Memory B cell (primary cell): ENCODE results near the gene SLC38A3.
A peak's percentile ranks its signal among the peaks of the same experiment; 100 is the strongest.

ENCODE experiments used
- ATAC-seq: fragments of 150-1000 bp; cut with Tn5 transposase; 2 replicates; pipeline ENCODE4 v1.10.0; 2021; ENCODE audit warnings: low read depth, mild to moderate bottlenecking, moderate library complexity
- DNase-seq, 2 donors: peaks; one replicate each; pipeline ENCODE4 v3.0.0; 2022; ENCODE audit warnings: low spot score in 2 of 2
- H3K27ac Mint-ChIP-seq: one replicate; pipeline ENCODE4 v1.8.0; 2022; ENCODE audit warnings: mild to moderate bottlenecking, moderate library complexity, mixed read lengths
- H3K27me3 Mint-ChIP-seq: one replicate; pipeline ENCODE4 v1.8.0; 2022; ENCODE audit warnings: mixed read lengths
- H3K36me3 Mint-ChIP-seq: one replicate; pipeline ENCODE4 v1.8.0; 2022; ENCODE audit warnings: mild to moderate bottlenecking, mixed read lengths
- H3K4me1 Mint-ChIP-seq: one replicate; pipeline ENCODE4 v1.8.0; 2022; ENCODE audit warnings: mixed read lengths
- H3K4me3 Mint-ChIP-seq: one replicate; pipeline ENCODE4 v1.8.0; 2022; ENCODE audit warnings: mild to moderate bottlenecking, moderate library complexity, mixed read lengths
- H3K9me3 Mint-ChIP-seq: one replicate; pipeline ENCODE4 v1.8.0; 2022; ENCODE audit warnings: mixed read lengths

Gene SLC38A3

DNA sequence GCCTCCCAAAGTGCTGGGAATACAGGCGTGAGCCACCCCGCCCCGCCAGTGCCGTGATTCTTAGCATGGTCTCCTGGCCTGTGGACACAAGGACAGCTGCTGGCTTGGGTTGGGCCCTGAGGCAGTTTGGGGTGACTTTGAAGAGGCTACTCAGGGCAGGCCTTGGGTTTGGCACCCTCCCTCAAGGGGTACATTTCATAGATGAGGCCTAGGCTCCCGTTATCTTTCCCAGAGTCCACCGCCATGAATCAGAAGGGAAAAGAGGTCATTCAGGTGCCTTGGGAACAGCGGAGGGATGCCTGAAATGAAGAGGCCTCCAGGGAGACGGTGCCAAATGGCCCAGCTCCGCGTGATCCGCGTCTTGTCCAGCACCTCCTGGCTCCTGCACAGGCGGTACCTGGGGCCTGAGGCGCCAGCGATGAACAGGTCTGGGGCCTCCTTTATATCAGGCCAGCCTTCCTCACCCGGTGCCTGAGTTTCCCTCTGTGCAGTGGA lies 40.2 kb downstream of the SLC38A3 start:
- DNase-seq (no peak), ATAC-seq (no peak)
- peak overlapping the region; percentile 61 for H3K27ac Mint-ChIP-seq
- peaks cover 54% of the 10 kb centered on the region for H3K4me1 Mint-ChIP-seq
- H3K36me3 Mint-ChIP-seq = peaks cover 5% of the 10 kb centered on the region
- H3K9me3 Mint-ChIP-seq = no peaks in the 10 kb centered on the region
- H3K27me3 Mint-ChIP-seq = no peaks in the 10 kb centered on the region
- H3K4me3 Mint-ChIP-seq = peak overlapping the region; percentile 64

DNA sequence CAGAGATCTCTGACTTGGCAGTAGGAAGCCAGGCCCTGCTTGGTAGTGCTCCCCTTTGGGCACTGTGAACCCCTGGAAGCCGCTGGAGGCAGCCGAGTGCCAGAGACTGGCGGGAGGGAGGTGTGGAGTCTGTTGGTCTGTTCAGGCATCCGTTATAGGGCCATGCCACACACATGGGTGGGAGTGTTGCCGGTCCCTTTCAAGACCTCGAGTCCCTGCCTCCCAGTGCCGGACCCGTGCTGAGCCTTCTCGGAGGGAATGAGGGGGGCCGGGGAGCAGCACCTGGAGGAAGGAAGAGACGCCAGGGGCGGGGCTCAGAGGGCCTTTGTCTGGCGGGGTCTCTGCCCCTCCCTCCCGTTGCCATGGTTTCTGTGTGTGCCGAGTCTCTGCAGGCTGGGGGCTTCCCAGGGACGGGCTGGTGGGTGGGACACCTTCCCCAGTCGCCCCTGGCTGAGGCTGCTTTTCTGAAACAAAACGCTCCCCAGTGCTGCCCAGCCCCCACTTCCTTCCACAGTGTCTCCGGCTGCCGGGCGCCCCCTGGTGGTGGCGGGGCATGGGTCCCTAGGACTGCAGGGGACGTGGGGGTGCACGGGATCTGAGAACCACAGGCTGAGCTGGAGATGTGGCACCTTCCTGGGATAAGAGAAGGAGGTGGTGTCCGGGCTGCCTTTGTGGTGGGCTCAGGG lies 40.9 kb downstream of the SLC38A3 start:
- DNase-seq (peak; percentile 93 to 99), ATAC-seq (peak; percentile 70)
- H3K4me3 Mint-ChIP-seq = peak overlapping the region; percentile 64

DNA sequence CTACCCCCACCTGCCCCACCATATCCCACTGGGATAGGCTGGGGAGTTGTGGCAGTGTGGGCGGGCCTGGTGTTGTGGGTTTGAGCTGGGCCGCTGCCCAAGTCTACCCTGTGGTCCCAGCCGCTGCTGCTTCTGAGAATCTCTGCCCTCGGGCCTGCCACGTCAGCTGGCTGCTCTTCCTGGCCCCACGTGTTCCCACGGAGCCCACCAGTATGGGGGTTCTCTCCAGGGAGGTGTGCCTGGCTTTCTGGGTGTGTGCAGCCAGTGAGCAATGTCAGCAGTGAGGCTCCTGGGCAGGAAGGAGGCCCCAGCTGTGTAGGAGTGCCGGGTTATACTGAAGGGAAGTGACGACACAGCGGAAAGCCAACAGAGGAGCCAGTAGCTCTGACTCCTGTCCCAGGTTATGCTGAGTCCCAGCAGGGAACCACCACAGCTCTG lies 41.5 kb downstream of the SLC38A3 start:
- H3K27me3 Mint-ChIP-seq = no peaks in the 10 kb centered on the region
- no peaks in the 10 kb centered on the region for H3K9me3 Mint-ChIP-seq
- H3K4me3 Mint-ChIP-seq = peak overlapping the region; percentile 52
- H3K4me1 Mint-ChIP-seq = peaks cover 55% of the 10 kb centered on the region
- H3K36me3 Mint-ChIP-seq = peaks cover 4% of the 10 kb centered on the region
- DNase-seq (peak in 1 of 2 donors; percentile 30), ATAC-seq (peak; percentile 45)
- peak overlapping the region; percentile 61 for H3K27ac Mint-ChIP-seq

More for the DNA sequence above, 40.9 kb downstream of the SLC38A3 start:
- H3K36me3 Mint-ChIP-seq = peaks cover 6% of the 10 kb centered on the region
- peak overlapping the region; percentile 61 for H3K27ac Mint-ChIP-seq
- no peaks in the 10 kb centered on the region for H3K27me3 Mint-ChIP-seq
- peaks cover 54% of the 10 kb centered on the region for H3K4me1 Mint-ChIP-seq
- H3K9me3 Mint-ChIP-seq = no peaks in the 10 kb centered on the region

DNA sequence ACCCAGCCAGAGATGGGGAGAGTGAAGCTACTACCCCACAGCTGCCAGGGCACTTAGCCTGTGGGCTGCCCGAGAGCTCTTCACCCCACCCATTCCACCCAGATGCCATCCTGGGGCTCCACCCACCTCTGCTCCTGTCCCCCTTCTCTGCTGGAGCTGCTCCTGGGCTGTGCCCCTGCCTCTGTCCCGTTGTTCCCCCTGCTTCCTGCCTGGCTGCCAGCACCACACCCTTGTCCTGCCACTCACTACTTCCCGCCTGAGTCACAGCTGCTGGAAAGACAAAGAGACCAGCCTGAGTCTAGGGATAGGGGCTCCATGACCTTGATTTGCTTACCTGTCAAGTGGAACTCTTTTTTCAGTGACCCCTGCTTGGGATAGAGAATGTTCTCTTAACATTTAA lies 43.3 kb downstream of the SLC38A3 start:
- Mint-ChIP-seq H3K4me3 (no peak overlapping the region), H3K36me3 (peaks cover 4% of the 10 kb centered on the region), H3K4me1 (peaks cover 45% of the 10 kb centered on the region), H3K27ac (no peak overlapping the region), H3K9me3 (no peaks in the 10 kb centered on the region), H3K27me3 (no peaks in the 10 kb centered on the region)
- ATAC-seq (no peak), DNase-seq (no peak)

DNA sequence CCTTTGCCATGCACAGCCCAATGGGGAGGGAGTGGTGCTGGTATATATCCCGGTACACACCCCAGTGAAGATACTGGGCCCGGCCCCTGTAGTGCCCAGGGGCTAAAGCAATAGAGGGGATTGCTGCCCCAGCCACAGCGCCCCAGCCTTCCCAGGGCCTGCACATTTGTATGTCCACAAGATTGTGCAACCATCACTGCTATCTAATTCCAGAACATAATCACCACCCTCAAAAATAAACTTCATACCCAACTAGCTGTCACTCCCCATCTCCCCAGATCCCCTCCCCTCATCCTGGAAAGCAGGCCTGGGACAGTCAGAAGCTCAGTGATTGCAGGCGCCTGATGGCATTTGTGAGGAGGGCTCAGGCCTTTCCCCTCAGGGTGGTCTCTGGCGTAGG lies 44.4 kb downstream of the SLC38A3 start:
- H3K4me1 Mint-ChIP-seq = peaks cover 43% of the 10 kb centered on the region

DNA sequence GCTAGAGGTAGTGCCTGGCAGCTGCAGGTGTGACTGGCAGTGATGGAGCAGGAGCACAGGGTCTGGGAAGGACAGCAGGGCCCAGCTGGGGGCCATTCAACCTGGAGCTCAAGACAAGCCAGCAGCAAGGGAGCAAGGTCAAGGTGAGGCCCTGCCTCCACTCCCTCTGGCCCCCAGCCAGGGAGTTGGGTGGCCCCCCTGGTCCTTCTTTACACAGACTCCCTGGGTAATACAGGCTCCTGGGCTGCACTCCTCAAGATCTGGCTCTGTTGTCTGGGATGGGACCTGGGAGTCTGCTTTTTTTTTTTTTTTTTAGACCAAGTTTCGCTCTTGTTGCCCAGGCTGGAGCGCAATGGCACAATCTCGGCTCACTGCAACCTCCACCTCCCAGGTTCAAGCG lies 45.4 kb downstream of the SLC38A3 start:
- no peak for ATAC-seq
- Mint-ChIP-seq H3K27me3 (no peaks in the 10 kb centered on the region), H3K9me3 (no peaks in the 10 kb centered on the region), H3K4me1 (peaks cover 37% of the 10 kb centered on the region), H3K27ac (no peak overlapping the region), H3K36me3 (peaks cover 7% of the 10 kb centered on the region), H3K4me3 (no peak overlapping the region)
- DNase-seq = no peak

More for the DNA sequence above, 44.4 kb downstream of the SLC38A3 start:
- no peak overlapping the region for H3K4me3 Mint-ChIP-seq
- no peak for DNase-seq
- no peak overlapping the region for H3K27ac Mint-ChIP-seq
- no peaks in the 10 kb centered on the region for H3K27me3 Mint-ChIP-seq
- H3K36me3 Mint-ChIP-seq = peaks cover 7% of the 10 kb centered on the region
- H3K9me3 Mint-ChIP-seq = no peaks in the 10 kb centered on the region
- no peak for ATAC-seq

DNA sequence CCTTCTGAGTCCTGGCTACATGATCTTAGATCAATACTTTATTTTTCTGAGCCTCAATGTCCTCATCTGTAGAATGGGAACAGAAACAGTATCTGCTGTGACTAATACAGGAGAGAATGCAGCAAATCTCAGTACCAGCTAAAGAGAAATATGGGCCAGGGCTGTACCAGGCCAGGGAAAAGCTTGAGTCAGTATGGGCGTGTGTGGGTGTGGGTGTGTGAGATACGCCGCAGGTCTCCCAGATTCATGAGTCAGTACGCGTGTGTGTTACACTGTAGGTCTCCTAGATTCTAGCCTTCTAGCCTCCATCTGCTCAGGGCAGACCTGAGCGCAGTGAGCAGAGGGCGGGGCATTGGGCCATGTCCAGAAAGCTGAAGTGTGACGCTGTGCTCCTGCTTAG lies 46.1 kb downstream of the SLC38A3 start:
- Mint-ChIP-seq H3K27me3 (no peaks in the 10 kb centered on the region), H3K36me3 (peaks cover 7% of the 10 kb centered on the region), H3K9me3 (no peaks in the 10 kb centered on the region), H3K27ac (no peak overlapping the region), H3K4me1 (peaks cover 35% of the 10 kb centered on the region), H3K4me3 (no peak overlapping the region)
- ATAC-seq = no peak
- DNase-seq = no peak

DNA sequence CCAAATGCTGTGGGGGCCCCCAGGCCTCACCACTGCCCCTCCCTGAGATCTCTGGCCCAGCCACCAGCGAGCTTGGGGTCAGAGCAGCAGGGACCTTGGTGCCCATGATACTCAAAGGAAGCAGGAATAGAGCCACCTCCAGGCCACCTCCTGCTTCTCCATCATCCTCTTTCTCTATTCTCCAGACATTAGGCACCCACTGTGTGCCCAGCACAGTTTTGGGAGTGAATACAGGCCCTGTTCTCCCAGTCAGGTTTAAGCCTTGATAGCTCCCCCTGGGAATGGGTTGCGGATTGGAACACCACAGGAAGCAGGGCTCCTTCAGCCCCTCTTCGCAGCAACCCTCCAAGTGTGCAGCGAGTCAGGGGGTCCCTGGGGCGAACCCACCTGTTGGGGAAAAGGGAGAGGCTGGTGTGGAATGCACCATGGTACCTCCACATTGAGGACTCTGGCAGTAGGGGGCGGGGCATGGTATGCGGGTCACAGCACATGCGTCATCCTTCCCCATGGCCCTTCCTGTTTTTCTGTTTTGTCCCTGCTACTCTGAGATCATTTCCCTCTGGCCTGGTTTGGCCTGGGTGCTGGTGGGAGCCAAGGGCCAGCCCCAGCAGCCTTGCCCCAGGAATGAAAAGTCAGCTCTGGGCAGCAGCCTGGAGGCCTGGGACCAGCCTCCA lies 49.6 kb downstream of the SLC38A3 start:
- no peaks in the 10 kb centered on the region for H3K27me3 Mint-ChIP-seq
- H3K4me3 Mint-ChIP-seq = no peak overlapping the region
- H3K27ac Mint-ChIP-seq = peak overlapping the region; percentile 60
- H3K9me3 Mint-ChIP-seq = no peaks in the 10 kb centered on the region
- H3K36me3 Mint-ChIP-seq = peaks cover 20% of the 10 kb centered on the region
- H3K4me1 Mint-ChIP-seq = peaks cover 18% of the 10 kb centered on the region
- DNase-seq (no peak), ATAC-seq (peak; percentile 48)

DNA sequence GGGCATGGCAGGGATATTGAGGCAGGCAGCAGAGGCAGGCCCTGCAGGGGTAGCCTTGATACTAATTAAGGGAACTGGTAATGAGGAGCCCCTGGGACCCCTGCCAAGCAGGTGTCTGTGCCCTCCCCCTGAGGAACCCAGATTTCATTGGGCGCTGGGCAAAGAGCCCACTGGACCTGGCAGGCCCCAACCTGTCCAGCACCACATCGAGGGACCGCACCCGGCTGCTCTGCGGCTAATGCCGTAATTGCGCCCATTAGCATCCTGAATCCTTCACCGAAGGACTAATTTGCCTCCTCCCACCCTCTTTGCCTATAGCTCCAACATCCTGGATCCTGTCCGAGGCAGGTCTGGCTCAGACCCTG lies 50.2 kb downstream of the SLC38A3 start:
- Mint-ChIP-seq H3K27me3 (no peaks in the 10 kb centered on the region), H3K36me3 (peaks cover 20% of the 10 kb centered on the region), H3K27ac (no peak overlapping the region), H3K4me1 (peaks cover 16% of the 10 kb centered on the region), H3K9me3 (no peaks in the 10 kb centered on the region), H3K4me3 (no peak overlapping the region)
- no peak for ATAC-seq
- DNase-seq = no peak

DNA sequence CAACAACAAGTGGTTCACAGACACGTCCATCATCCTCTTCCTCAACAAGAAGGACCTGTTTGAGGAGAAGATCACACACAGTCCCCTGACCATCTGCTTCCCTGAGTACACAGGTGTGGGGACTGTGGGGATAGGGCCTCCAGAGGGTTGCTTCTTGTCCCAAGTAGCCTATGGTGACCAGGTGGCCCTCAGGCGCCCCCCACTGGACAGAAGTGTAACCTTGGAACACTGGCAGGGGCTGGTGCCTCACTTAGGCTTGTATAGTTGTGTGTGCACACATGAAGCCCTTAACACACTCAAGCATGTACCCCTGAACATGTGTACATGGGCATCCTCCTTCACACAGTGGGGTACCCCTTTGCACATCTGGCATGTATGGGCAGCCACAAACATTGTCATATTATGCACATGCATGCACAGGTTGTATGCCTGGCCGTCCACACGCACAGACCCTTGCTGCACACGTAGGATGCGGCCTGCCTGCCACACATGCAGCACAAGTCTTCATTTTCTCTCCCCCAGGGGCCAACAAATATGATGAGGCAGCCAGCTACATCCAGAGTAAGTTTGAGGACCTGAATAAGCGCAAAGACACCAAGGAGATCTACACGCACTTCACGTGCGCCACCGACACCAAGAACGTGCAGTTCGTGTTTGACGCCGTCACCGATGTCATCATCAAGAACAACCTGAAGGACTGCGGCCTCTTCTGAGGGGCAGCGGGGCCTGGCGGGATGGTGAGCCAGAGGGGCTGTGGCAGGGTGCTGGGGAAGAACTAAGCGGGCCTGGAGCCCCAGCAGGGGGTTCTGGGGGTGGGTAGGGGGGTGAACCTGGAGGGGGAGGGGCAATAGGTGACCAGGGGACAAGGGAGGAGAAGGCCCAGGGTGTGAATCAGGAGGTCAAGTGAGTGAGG lies 52.2 kb downstream of the SLC38A3 start:
- H3K4me1 Mint-ChIP-seq = peaks cover 9% of the 10 kb centered on the region
- ATAC-seq (no peak), DNase-seq (no peak)
- peaks cover 18% of the 10 kb centered on the region for H3K36me3 Mint-ChIP-seq
- peak overlapping the region; percentile 62 for H3K27ac Mint-ChIP-seq
- no peaks in the 10 kb centered on the region for H3K27me3 Mint-ChIP-seq
- no peak overlapping the region for H3K4me3 Mint-ChIP-seq
- H3K9me3 Mint-ChIP-seq = no peaks in the 10 kb centered on the region

DNA sequence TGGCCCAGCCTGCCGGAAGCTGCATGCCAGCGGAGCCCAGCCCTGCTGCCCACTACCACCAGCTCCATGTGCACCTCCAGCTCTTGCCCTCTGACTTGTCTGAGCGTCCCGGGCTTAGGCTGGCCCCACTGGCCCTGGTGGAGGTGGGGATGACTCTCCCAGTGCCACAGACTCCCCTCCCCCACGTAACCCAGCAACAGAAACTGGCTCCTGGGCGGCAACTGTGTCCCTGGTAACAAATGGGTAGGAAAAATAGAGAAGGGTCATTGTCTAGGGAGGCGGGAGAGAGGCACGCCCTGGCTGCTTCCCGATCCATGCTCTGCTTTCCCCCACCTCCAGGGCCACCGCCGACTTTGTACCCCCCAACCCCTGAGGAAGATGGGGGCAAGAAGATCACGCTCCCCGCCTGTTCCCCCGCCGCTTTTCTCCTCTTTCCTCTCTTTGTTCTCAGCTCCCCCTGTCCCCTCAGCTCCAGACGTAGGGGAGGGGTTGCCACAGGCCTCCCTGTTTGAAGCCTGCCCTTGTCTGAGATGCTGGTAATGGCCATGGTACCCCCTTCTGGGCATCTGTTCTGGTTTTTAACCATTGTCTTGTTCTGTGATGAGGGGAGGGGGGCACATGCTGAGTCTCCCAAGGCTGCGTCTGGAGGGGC lies 53.1 kb downstream of the SLC38A3 start:
- Mint-ChIP-seq H3K4me3 (no peak overlapping the region), H3K27me3 (no peaks in the 10 kb centered on the region), H3K4me1 (peaks cover 9% of the 10 kb centered on the region), H3K9me3 (no peaks in the 10 kb centered on the region), H3K36me3 (peaks cover 18% of the 10 kb centered on the region), H3K27ac (no peak overlapping the region)
- ATAC-seq (no peak), DNase-seq (no peak)

DNA sequence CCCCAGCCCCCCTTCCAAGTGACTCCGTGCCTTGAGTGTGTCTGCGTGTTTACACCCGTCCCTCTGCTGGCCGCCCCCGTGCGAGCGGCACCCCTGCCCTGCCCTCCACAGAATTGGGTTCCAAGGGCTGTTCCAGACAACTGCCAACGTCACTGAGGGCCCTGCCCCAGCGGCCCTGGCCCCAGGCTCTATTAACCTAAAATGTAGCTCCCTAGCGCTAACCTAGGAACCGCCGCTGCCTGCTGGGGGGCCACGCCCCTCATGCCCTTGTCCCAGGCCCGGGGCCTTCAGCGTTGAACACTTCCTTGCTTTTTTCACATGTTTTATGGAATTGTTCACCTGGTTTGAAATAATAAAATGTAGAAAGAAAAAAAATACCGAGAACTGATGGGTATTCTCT lies 53.9 kb downstream of the SLC38A3 start:
- no peak for ATAC-seq
- Mint-ChIP-seq H3K36me3 (peaks cover 14% of the 10 kb centered on the region), H3K27me3 (no peaks in the 10 kb centered on the region), H3K27ac (no peak overlapping the region), H3K4me3 (no peak overlapping the region), H3K9me3 (no peaks in the 10 kb centered on the region), H3K4me1 (peaks cover 6% of the 10 kb centered on the region)
- no peak for DNase-seq

DNA sequence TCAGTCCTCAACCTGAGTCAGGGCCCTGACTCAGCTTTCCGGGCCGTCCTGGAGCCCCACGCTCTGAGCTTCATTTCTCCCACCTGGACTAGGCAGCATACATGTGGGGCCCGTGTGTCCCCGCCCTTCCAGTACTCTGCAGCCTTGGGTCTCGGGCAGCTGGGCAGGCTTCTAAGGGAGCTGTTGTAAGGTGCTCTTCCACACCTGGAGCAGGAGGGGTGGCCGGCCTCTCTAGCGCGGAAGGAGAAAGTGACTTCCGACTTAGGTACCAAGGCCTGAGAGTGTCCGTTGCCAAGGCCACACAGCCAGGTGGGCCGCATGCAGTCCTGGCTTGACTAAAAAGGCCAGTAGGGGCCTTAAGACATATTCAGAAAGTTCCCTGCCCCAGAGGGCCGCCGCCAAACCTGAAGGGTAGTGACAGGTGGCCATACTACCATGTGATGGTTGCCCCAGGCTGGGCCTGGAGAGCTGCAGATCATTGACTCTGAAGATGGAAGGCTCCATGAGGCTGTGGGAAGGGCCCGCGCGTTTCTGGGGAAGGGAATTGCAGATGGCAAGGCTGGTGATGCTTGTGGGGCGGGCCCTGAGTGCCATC lies 54.5 kb downstream of the SLC38A3 start:
- Mint-ChIP-seq H3K4me1 (peaks cover 3% of the 10 kb centered on the region), H3K27me3 (no peaks in the 10 kb centered on the region), H3K36me3 (peaks cover 14% of the 10 kb centered on the region), H3K4me3 (peak overlapping the region; percentile 78), H3K9me3 (no peaks in the 10 kb centered on the region), H3K27ac (peak overlapping the region; percentile 83)
- ATAC-seq (peak; percentile 7), DNase-seq (no peak)
